ENCODE data around the gene GATAD2A. TPM values are rescaled to one million over a fixed set of nuclear protein-coding genes. Genes with fewer than 3 reads are reported as not detected.
"Not testable (repeated sequence)": the region's sequence is repeated elsewhere in the genome, so short reads cannot be mapped to it uniquely, and the experiment has no call there.

Gene GATAD2A
- total RNA-seq, 1 donor from 2014 or later, result 102 TPM

DNA sequence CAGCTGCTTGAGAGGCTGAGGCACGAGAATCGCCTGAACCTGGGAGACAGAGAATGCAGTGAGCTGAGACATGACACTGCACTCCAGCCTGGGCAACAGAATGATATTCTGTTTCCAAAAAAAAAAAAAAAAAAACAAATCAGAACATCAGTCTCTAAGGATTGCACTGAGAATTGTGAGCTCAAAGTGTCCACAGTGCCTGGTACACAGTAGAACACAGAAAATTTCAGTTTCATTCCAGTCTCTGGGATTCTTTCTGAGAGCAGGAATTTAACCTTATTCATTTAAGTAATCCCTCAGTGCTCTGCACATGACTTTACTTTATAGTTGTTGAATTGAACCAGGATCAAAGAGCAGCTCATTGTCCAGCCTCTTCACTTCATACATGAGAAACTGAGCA lies 25.9 kb upstream of the GATAD2A start:
- Mint-ChIP-seq H3K9me3 (no peaks in the 10 kb centered on the region), H3K4me1 (ENCODE audit: unreplicated experiment) (peaks cover 13% of the 10 kb centered on the region), H3K36me3 (no peaks in the 10 kb centered on the region), H3K4me3 (no peak overlapping the region), H3K27me3 (no peaks in the 10 kb centered on the region), H3K27ac (no peak overlapping the region)
- TF ChIP-seq CTCF (conservative IDR thresholded peaks at IDR 0.05), result no peak
- DNase-seq (ENCODE audit: extremely low spot score, unreplicated experiment), result no peak

- H3K9me3 Mint-ChIP-seq; H3K27ac Mint-ChIP-seq; H3K36me3 Mint-ChIP-seq; H3K4me3 Mint-ChIP-seq; DNase-seq (ENCODE audit: extremely low spot score, unreplicated experiment); H3K27me3 Mint-ChIP-seq: not testable (repeated sequence)
- peaks cover 13% of the 10 kb centered on the region for H3K4me1 Mint-ChIP-seq (ENCODE audit: unreplicated experiment)
These were observed 25.2 kb upstream of the GATAD2A start for GRCh38 chr19:19380316-19380715.

- Mint-ChIP-seq H3K9me3 (no peaks in the 10 kb centered on the region), H3K27me3 (no peaks in the 10 kb centered on the region), H3K36me3 (no peaks in the 10 kb centered on the region), H3K4me1 (ENCODE audit: unreplicated experiment) (peaks cover 13% of the 10 kb centered on the region), H3K27ac (peak overlapping the region; percentile 7), H3K4me3 (peak overlapping the region; percentile 23)
- no peak for TF ChIP-seq CTCF (conservative IDR thresholded peaks at IDR 0.05)
- no peak for DNase-seq (ENCODE audit: extremely low spot score, unreplicated experiment)
These were observed 24.2 kb upstream of the GATAD2A start for GRCh38 chr19:19381007-19381926.

GRCh38 chr19:19382118-19382517 lies 23.4 kb upstream of the GATAD2A start:
- Mint-ChIP-seq H3K4me3 (peak overlapping the region; percentile 30), H3K9me3 (no peaks in the 10 kb centered on the region), H3K27ac (no peak overlapping the region), H3K27me3 (no peaks in the 10 kb centered on the region), H3K4me1 (ENCODE audit: unreplicated experiment) (peaks cover 13% of the 10 kb centered on the region), H3K36me3 (no peaks in the 10 kb centered on the region)
- TF ChIP-seq CTCF (conservative IDR thresholded peaks at IDR 0.05), result no peak
- no peak for DNase-seq (ENCODE audit: extremely low spot score, unreplicated experiment)

DNA sequence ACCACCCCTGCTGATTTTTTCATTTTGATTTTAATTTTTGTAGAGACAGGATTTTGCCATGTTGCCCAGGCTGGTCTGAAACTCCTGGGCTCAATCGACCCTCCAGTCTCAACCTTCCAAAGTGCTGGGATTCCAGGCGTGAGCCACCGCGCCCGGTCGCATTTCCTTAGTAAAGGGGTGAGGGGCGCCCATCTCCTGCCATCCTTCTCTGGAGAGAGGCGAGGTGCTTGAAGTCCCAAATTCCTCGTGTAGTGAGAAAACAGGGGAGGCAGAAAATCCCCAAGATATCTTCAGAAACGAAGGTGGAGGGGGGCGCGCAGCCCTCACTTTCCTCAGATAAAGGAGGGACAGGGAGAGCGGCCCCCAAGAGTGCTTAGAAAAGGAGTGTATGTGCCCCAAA lies 21.0 kb upstream of the GATAD2A start:
- Mint-ChIP-seq H3K27me3 (no peaks in the 10 kb centered on the region), H3K36me3 (no peaks in the 10 kb centered on the region), H3K4me1 (ENCODE audit: unreplicated experiment) (peaks cover 28% of the 10 kb centered on the region), H3K9me3 (no peaks in the 10 kb centered on the region), H3K4me3 (peak overlapping the region; percentile 76), H3K27ac (peak overlapping the region; percentile 16)
- DNase-seq (ENCODE audit: extremely low spot score, unreplicated experiment), result no peak
- TF ChIP-seq CTCF (conservative IDR thresholded peaks at IDR 0.05), result no peak

GRCh38 chr19:19385131-19385895 lies 20.2 kb upstream of the GATAD2A start:
- Mint-ChIP-seq H3K4me1 (ENCODE audit: unreplicated experiment) (peaks cover 28% of the 10 kb centered on the region), H3K27ac (peak overlapping the region; percentile 92), H3K27me3 (no peaks in the 10 kb centered on the region), H3K4me3 (peak overlapping the region; percentile 91), H3K36me3 (no peaks in the 10 kb centered on the region), H3K9me3 (no peaks in the 10 kb centered on the region)
- no peak for TF ChIP-seq CTCF (conservative IDR thresholded peaks at IDR 0.05)
- DNase-seq (ENCODE audit: extremely low spot score, unreplicated experiment), result peak; percentile 100

Measured in type B pancreatic cell (in vitro differentiated cells).